GM12874 (cell line): ENCODE results near the gene MAN2A1.

Experiments used
- TF ChIP-seq, protein P1 (sequence below): IDR thresholded peaks from 2 replicates; pipeline ENCODE4 v1.5.1; 2011; ENCODE audit warnings: low read depth, mild to moderate bottlenecking, control low read depth, low read length, moderate library complexity; ENCODE audit not compliant: insufficient read depth

The MAN2A1 gene

DNA sequence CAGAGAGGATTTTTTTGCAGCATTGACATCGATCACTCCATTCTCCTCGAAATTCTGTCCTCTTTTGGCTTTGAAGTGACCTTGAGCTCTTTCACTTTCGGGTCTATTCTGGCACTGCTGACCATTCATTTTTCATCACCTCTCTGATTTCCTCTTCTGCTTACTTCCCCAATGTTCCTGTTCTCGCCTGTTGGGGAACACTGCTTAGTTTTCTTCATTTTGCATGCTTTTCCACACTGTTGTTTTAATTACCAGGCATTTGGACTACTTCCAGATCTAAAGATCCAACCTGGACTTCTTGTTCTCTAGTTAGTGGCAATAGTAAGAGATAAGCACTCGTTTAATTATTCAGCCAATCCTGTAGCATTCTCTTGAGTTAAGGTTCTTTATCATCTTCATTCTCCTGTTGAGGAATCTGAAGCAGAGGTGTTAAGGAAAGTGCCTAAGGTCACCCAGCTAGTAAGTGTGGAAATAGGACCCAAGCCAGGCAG, 53.4 kb downstream of the MAN2A1 start:
- TF ChIP-seq, protein P1, sequence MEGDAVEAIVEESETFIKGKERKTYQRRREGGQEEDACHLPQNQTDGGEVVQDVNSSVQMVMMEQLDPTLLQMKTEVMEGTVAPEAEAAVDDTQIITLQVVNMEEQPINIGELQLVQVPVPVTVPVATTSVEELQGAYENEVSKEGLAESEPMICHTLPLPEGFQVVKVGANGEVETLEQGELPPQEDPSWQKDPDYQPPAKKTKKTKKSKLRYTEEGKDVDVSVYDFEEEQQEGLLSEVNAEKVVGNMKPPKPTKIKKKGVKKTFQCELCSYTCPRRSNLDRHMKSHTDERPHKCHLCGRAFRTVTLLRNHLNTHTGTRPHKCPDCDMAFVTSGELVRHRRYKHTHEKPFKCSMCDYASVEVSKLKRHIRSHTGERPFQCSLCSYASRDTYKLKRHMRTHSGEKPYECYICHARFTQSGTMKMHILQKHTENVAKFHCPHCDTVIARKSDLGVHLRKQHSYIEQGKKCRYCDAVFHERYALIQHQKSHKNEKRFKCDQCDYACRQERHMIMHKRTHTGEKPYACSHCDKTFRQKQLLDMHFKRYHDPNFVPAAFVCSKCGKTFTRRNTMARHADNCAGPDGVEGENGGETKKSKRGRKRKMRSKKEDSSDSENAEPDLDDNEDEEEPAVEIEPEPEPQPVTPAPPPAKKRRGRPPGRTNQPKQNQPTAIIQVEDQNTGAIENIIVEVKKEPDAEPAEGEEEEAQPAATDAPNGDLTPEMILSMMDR, result no peak

DNA sequence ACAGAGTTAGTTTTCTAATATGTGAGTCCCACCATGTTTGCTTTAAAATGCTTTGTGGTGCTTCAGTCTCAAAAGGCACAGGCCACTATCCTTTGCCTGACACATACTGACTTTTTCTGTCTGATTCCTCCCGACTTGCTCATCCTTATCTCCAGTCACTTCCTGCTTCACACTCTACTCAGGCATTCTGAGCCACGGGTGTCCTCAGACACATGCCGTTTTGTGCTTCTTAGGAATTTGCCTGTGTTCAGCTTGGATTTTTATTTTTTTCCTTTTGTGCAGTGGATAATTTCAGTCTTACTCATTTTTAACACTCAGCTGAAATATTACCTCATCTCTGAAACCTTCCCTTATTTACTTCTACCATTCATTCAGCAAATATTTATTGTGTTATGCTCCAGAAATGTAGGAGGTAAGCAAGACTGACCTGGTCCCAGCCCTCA, 54.1 kb downstream of the MAN2A1 start:
- TF ChIP-seq, protein P1, result no peak

DNA sequence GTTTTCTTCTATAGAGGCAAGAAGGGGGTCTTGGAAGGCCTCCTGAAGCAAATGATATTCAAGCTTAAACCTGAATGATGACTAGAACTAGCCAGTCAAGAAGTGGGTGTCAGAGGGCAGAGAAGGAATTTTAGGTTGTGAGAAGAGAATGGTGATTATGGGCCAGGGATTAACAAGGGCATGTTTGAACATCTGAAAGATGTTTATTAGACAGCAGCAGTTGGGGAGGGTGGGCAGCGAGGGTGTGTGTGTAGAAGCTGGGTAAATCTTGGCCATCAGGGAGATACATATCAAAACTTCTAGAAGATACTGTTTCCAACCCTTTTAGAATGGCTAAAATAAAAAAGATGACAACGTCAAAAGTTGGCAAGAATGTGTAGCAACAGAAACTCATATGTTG, 54.5 kb downstream of the MAN2A1 start:
- TF ChIP-seq, protein P1, result no peak

DNA sequence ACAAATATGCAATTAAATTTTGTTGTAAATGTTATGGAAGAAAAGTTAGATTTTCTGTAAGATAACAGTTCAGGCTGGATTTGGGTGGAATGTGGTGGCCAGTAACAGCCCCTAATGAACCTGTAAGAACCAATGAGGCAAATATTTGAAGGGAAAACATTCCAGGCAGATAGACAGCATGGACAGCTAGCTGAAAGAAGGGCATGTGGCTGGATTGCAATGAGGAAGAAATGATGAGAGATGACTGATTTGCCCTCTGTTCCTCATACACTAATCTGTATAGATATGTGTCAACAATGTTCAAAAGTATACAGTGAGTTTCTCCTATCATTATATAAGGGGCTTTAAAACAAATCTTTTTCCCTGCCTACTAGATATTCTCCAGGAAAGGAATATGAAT, 58.8 kb downstream of the MAN2A1 start:
- TF ChIP-seq, protein P1, result no peak

DNA sequence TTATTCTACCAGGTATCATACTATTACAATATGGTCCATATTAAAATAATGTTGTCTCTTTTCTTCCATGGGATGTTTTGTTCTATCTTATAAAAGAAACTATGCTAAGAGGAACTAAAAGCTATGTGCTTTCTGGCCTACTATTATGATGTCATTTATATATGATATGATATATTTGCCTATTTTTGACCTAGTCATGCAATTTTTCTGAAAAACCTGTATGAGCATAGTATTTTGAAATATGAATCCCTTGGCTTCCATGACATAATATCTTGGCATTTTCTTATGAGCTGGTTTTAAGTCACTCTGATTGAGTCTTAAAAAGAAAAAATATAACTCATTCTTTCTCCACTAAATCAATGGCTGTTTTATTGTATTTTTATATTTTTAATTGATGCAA, 60.7 kb downstream of the MAN2A1 start:
- TF ChIP-seq, protein P1, result no peak

DNA sequence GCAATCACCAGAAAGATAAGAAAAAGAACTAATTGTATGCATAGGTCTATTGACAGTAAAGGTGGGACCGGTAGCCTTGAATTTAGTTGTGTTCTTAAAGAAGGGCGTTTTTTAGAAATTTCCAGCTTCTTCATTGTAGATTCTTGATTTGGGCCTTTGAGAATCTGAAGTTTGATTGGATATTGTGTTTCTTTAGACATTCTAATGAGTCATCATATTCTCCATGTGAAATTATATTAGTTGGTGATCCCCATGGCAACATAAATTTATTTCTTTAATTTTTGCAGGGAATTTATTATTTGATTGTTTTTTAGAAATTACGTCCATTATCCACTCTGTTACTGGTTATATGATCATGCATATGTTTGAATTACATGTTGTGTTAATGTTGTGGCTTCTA, 63.6 kb downstream of the MAN2A1 start:
- TF ChIP-seq, protein P1, result no peak

DNA sequence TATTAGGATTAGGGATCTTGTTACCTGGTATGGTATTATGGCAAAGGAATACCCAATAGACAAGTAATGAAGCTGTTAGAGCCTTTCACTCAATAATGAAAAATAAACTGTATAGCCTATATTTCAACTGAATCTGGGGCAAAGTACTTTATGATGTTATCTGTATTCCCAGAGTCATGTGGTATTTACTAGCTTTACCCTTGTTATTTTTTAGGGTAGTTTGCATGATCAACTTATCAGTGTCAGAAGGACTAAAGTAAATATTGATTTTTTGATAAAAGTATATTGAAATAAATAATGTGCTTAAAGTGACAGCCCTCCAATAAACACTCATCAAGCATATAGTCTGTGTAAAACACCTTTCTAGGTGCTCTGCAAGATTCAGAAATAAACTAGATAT, 64.6 kb downstream of the MAN2A1 start:
- TF ChIP-seq, protein P1, result no peak
